ENCODE measurements around the gene DIS3L.

Gene DIS3L

DNA sequence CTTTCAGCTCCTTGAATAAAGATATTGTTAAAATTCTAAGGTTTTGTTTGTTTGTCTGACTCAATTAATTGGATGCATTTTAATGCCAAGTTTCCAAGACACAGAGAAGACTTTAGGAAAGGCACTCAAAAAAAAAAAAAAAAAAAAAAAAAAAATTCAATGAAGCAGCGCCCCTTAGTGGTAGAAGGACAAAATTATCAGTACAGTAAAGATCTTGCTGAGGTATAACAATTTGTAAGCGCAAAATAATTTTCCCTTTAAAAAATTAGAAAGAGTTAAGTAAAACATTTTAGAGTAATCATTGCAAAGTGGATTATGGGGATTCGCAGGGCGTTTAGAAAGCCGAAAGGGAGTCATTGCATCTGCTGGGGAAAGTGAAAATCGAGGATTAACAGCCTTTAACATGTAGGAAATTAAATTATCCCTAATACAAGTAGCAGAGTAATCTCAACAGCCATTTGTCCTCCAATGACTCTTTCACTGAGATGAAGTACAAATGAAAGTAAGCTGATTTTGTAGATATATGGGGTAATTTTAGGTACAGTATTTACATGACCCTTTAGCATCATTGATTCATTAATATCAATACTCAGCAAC is 5.8 kb upstream of the DIS3L start:
- H3K36me3 ChIP-seq (replicated peaks in 1 of 2; ENCODE audit: control insufficient read depth in 2 of 2, insufficient read depth in 2 of 2, low read length in 2 of 2): no peaks in the 10 kb centered on the region
- no peak overlapping the region for H4K8ac ChIP-seq (ENCODE audit: low read depth, low read length)
- H3K27ac ChIP-seq (replicated peaks; ENCODE audit: low read length): no peak overlapping the region
- WGBS, 2 donors (ENCODE audit: extremely low coverage in 2 of 2, insufficient read length in 2 of 2, insufficient replicate concordance in 1 of 2): no CpG with 5 or more reads among the region's 6 CpGs
- H3K4ac ChIP-seq (ENCODE audit: low read length): no peak overlapping the region
- H2BK15ac ChIP-seq (ENCODE audit: low read length): no peak overlapping the region
- H3K18ac ChIP-seq (ENCODE audit: low read length): no peak overlapping the region
- H4K91ac ChIP-seq (ENCODE audit: low read depth, low read length, poor library complexity): no peak overlapping the region
- no peak overlapping the region for H2BK12ac ChIP-seq (ENCODE audit: low read length)
- H3K79me1 ChIP-seq (ENCODE audit: low read depth, low read length): no peaks in the 10 kb centered on the region
- no peak overlapping the region for H2AK5ac ChIP-seq (ENCODE audit: low read depth, low read length)
- H2BK5ac ChIP-seq (ENCODE audit: low read length): no peak overlapping the region
- H3K4me3 ChIP-seq (ENCODE audit: low read length in 2 of 2): no peak overlapping the region
- H3K9me3 ChIP-seq (replicated peaks in 1 of 2; ENCODE audit: control insufficient read depth in 2 of 2, insufficient read depth in 1 of 2, low read depth in 1 of 2, low read length in 2 of 2): no peaks in the 10 kb centered on the region
- H2BK120ac ChIP-seq (ENCODE audit: low read depth, low read length): no peak overlapping the region
- H3K4me1 ChIP-seq (ENCODE audit: control insufficient read depth in 2 of 2, insufficient read depth in 1 of 2, low read depth in 1 of 2, low read length in 2 of 2): peaks cover 0 to 2% of the 10 kb centered on the region in 2 donors
- H3K23ac ChIP-seq (ENCODE audit: low read depth, low read length, poor library complexity): no peak overlapping the region
- peak; percentile 24 for DNase-seq (ENCODE audit: low spot score)
- no peak overlapping the region for H3K14ac ChIP-seq (ENCODE audit: low read length)
- no peak overlapping the region for H3K9ac ChIP-seq (ENCODE audit: low read depth, low read length, poor library complexity)
- no peak overlapping the region for H3K4me2 ChIP-seq (ENCODE audit: insufficient read depth, low read length, poor library complexity, severe bottlenecking)
- peaks cover 0 to 2% (median 0%) of the 10 kb centered on the region in 3 experiments for H3K27me3 ChIP-seq (ENCODE audit: control insufficient read depth in 3 of 3, insufficient read depth in 3 of 3, low read depth in 1 of 3, low read length in 3 of 3)
- H2AFZ ChIP-seq (ENCODE audit: low read length): no peak overlapping the region

DNA sequence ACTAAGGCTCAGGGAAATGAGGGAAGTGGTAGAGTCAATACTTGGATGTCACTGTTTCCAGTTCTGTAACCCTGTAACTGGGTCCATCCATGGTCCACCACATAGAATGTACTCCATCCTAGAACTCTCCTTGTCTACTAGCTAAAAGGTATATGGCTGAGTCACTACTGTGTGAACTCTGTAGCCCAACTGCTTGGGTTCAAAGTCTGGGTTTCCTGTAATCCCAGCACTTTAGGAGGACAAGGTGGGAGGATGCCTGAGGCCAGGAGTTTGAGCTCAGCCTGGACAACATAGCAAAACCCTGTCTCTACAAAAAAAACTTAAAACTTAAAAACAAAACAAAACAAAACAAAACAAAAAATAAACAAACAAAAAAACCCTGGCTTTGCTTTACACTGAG is 5.3 kb upstream of the DIS3L start:
- no peak for DNase-seq (ENCODE audit: low spot score)
- Histone ChIP-seq H2BK12ac (ENCODE audit: low read length) (no peak overlapping the region), H2AFZ (ENCODE audit: low read length) (no peak overlapping the region), H4K91ac (ENCODE audit: low read depth, low read length, poor library complexity) (no peak overlapping the region), H2BK15ac (ENCODE audit: low read length) (no peak overlapping the region), H2AK5ac (ENCODE audit: low read depth, low read length) (no peak overlapping the region), H3K9ac (ENCODE audit: low read depth, low read length, poor library complexity) (no peak overlapping the region), H3K18ac (ENCODE audit: low read length) (no peak overlapping the region), H3K4me2 (ENCODE audit: insufficient read depth, low read length, poor library complexity, severe bottlenecking) (no peak overlapping the region), H3K14ac (ENCODE audit: low read length) (no peak overlapping the region), H3K23ac (ENCODE audit: low read depth, low read length, poor library complexity) (no peak overlapping the region), H3K27me3 (ENCODE audit: control insufficient read depth in 3 of 3, insufficient read depth in 3 of 3, low read depth in 1 of 3, low read length in 3 of 3) (peaks cover 0 to 2% (median 0%) of the 10 kb centered on the region in 3 experiments), H3K9me3 (replicated peaks in 1 of 2; ENCODE audit: control insufficient read depth in 2 of 2, insufficient read depth in 1 of 2, low read depth in 1 of 2, low read length in 2 of 2) (no peaks in the 10 kb centered on the region), H3K27ac (replicated peaks; ENCODE audit: low read length) (no peak overlapping the region), H2BK5ac (ENCODE audit: low read length) (no peak overlapping the region), H3K36me3 (replicated peaks in 1 of 2; ENCODE audit: control insufficient read depth in 2 of 2, insufficient read depth in 2 of 2, low read length in 2 of 2) (no peaks in the 10 kb centered on the region), H4K8ac (ENCODE audit: low read depth, low read length) (no peak overlapping the region), H3K4ac (ENCODE audit: low read length) (no peak overlapping the region), H3K79me1 (ENCODE audit: low read depth, low read length) (no peaks in the 10 kb centered on the region), H3K4me1 (ENCODE audit: control insufficient read depth in 2 of 2, insufficient read depth in 1 of 2, low read depth in 1 of 2, low read length in 2 of 2) (peaks cover 1 to 2% of the 10 kb centered on the region in 2 donors), H3K4me3 (ENCODE audit: low read length in 2 of 2) (no peak overlapping the region), H2BK120ac (ENCODE audit: low read depth, low read length) (no peak overlapping the region)

DNA sequence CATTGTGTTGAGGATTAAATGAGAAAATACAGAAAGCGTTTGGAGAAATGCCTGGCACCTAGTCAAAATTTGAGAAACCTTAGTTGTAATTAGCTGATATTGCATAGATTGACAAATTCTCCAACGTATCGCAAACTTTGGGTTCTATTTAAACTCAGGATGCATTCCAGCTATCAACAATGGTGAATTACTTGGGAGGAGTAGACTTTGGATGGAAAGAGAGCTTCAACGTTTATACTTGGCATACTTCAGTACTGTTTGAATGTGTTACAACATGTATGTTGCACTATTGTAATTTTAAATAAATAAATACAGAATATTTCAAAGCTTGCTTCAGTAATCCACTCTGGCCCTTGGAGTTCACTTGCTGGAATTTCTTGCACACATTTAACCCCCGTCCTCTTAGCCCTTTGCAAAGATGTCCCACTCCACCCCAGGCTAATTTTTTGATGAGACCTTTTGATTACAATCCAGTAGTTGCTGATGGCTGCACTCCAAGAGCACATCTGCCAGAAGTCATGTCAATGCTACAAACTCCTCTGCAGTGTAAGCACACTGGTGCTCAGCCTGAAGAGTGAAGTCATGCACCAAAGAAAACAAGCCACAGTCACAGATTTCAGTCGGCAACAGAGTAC is 4.7 kb upstream of the DIS3L start:
- no peak overlapping the region for H4K91ac ChIP-seq (ENCODE audit: low read depth, low read length, poor library complexity)
- H3K4me1 ChIP-seq (ENCODE audit: control insufficient read depth in 2 of 2, insufficient read depth in 1 of 2, low read depth in 1 of 2, low read length in 2 of 2): peaks cover 2% of the 10 kb centered on the region in 2 donors
- DNase-seq (ENCODE audit: low spot score): no peak
- no peak overlapping the region for H3K4me2 ChIP-seq (ENCODE audit: insufficient read depth, low read length, poor library complexity, severe bottlenecking)
- no peak overlapping the region for H3K4ac ChIP-seq (ENCODE audit: low read length)
- no peak overlapping the region for H2BK120ac ChIP-seq (ENCODE audit: low read depth, low read length)
- no CpG with 5 or more reads among the region's 6 CpGs for WGBS, 2 donors (ENCODE audit: extremely low coverage in 2 of 2, insufficient read length in 2 of 2, insufficient replicate concordance in 1 of 2)
- H2BK12ac ChIP-seq (ENCODE audit: low read length): no peak overlapping the region
- H4K8ac ChIP-seq (ENCODE audit: low read depth, low read length): no peak overlapping the region
- H2AFZ ChIP-seq (ENCODE audit: low read length): no peak overlapping the region
- H2BK15ac ChIP-seq (ENCODE audit: low read length): no peak overlapping the region
- no peak overlapping the region for H2AK5ac ChIP-seq (ENCODE audit: low read depth, low read length)
- no peaks in the 10 kb centered on the region for H3K36me3 ChIP-seq (replicated peaks in 1 of 2; ENCODE audit: control insufficient read depth in 2 of 2, insufficient read depth in 2 of 2, low read length in 2 of 2)
- no peak overlapping the region for H3K27ac ChIP-seq (replicated peaks; ENCODE audit: low read length)
- no peak overlapping the region for H3K23ac ChIP-seq (ENCODE audit: low read depth, low read length, poor library complexity)
- H3K14ac ChIP-seq (ENCODE audit: low read length): no peak overlapping the region
- no peak overlapping the region for H3K9ac ChIP-seq (ENCODE audit: low read depth, low read length, poor library complexity)
- peaks cover 0 to 2% (median 0%) of the 10 kb centered on the region in 3 experiments for H3K27me3 ChIP-seq (ENCODE audit: control insufficient read depth in 3 of 3, insufficient read depth in 3 of 3, low read depth in 1 of 3, low read length in 3 of 3)
- H3K4me3 ChIP-seq (ENCODE audit: low read length in 2 of 2): no peak overlapping the region
- no peaks in the 10 kb centered on the region for H3K79me1 ChIP-seq (ENCODE audit: low read depth, low read length)
- H3K9me3 ChIP-seq (replicated peaks in 1 of 2; ENCODE audit: control insufficient read depth in 2 of 2, insufficient read depth in 1 of 2, low read depth in 1 of 2, low read length in 2 of 2): no peaks in the 10 kb centered on the region
- H2BK5ac ChIP-seq (ENCODE audit: low read length): no peak overlapping the region
- no peak overlapping the region for H3K18ac ChIP-seq (ENCODE audit: low read length)

DNA sequence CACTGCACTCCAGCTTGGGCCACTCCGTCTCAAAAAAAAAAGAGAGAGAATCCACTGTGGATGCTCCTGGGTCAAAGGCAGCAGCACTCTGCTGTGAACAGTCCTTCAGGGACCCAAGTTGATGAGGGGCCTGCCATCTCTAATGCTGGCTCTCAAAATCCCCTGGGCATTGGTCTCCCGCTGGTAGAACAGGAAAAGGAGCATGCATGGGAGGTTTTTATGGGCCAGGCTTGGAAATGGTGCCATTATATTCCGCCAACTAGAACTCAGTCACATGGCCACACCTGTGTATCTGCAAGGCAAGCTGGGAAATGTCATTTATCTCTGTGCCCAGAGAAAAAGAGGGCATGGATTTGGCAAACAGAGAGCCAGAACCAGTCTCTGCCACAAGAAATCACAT is 3.4 kb upstream of the DIS3L start:
- Histone ChIP-seq H3K18ac (ENCODE audit: low read length) (no peak overlapping the region), H3K27me3 (ENCODE audit: control insufficient read depth in 3 of 3, insufficient read depth in 3 of 3, low read depth in 1 of 3, low read length in 3 of 3) (peaks cover 0 to 2% (median 0%) of the 10 kb centered on the region in 3 experiments), H3K9me3 (replicated peaks in 1 of 2; ENCODE audit: control insufficient read depth in 2 of 2, insufficient read depth in 1 of 2, low read depth in 1 of 2, low read length in 2 of 2) (no peaks in the 10 kb centered on the region), H2BK120ac (ENCODE audit: low read depth, low read length) (no peak overlapping the region), H3K4me3 (ENCODE audit: low read length in 2 of 2) (no peak overlapping the region), H3K4me1 (ENCODE audit: control insufficient read depth in 2 of 2, insufficient read depth in 1 of 2, low read depth in 1 of 2, low read length in 2 of 2) (peaks cover 4 to 6% of the 10 kb centered on the region in 2 donors), H2BK15ac (ENCODE audit: low read length) (no peak overlapping the region), H4K8ac (ENCODE audit: low read depth, low read length) (no peak overlapping the region), H2AK5ac (ENCODE audit: low read depth, low read length) (no peak overlapping the region), H3K14ac (ENCODE audit: low read length) (no peak overlapping the region), H3K4ac (ENCODE audit: low read length) (no peak overlapping the region), H3K23ac (ENCODE audit: low read depth, low read length, poor library complexity) (no peak overlapping the region), H3K4me2 (ENCODE audit: insufficient read depth, low read length, poor library complexity, severe bottlenecking) (no peak overlapping the region), H2BK5ac (ENCODE audit: low read length) (no peak overlapping the region), H4K91ac (ENCODE audit: low read depth, low read length, poor library complexity) (no peak overlapping the region), H3K9ac (ENCODE audit: low read depth, low read length, poor library complexity) (no peak overlapping the region), H2AFZ (ENCODE audit: low read length) (no peak overlapping the region), H3K79me1 (ENCODE audit: low read depth, low read length) (no peaks in the 10 kb centered on the region), H3K27ac (replicated peaks; ENCODE audit: low read length) (no peak overlapping the region), H2BK12ac (ENCODE audit: low read length) (no peak overlapping the region), H3K36me3 (replicated peaks in 1 of 2; ENCODE audit: control insufficient read depth in 2 of 2, insufficient read depth in 2 of 2, low read length in 2 of 2) (no peaks in the 10 kb centered on the region)
- WGBS, 2 donors (ENCODE audit: extremely low coverage in 2 of 2, insufficient read length in 2 of 2, insufficient replicate concordance in 1 of 2): no CpG with 5 or more reads among the region's 3 CpGs
- no peak for DNase-seq (ENCODE audit: low spot score)

Measured in neuronal stem cell (in vitro differentiated cells).